Gastroesophageal sphincter (tissue), 3 donors: ENCODE data around the gene TMEM163.

Source experiments
- EP300 ChIP-seq: sonication (generic); formaldehyde crosslinking; IDR thresholded peaks from one replicate; pipeline ENCODE4 v1.6.1; 2017; ENCODE audit warnings: antibody characterized with exemption, mild to moderate bottlenecking
- POLR2A ChIP-seq, 2 donors: fragments of 450-650 bp; IDR thresholded peaks; one replicate each; pipeline ENCODE4 v1.6.1; 2017; ENCODE audit warnings: antibody characterized with exemption in 2 of 2, mild to moderate bottlenecking in 2 of 2, moderate library complexity in 1 of 2
- TF ChIP-seq, protein P1 (sequence below), 4 experiments: fragments of 200-600 bp in 2 of 4; fragments of 450-650 bp in 2 of 4; sonication (generic) in 1 of 4; IDR thresholded peaks; one replicate each; pipeline ENCODE4 v1.5.1; 2017 to 2019; ENCODE audit warnings: antibody characterized with exemption in 4 of 4, mild to moderate bottlenecking in 2 of 4, moderate library complexity in 2 of 4

DNA sequence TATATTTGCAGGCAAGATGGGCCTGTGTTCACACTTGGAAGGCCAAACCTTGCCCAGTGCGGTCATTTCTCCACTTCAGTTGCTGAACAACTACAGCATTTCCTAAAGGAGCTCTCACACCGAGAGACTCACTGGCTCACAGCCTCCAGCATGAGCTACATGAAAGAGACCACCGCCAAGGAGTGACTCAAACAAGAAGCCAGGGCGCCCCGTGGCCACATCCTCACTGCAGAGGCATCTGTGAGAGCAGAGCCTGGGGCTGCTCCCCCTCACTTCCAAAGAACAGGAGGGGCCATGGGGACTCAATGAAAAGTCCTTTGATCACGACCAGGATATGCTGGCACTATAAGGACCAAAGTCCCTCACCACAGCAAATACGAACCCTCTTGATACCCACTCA, 50.0 kb downstream of the TMEM163 start:
- TF ChIP-seq POLR2A (IDR thresholded peaks at IDR 0.05) (no peak), EP300 (no peak)
- TF ChIP-seq, protein P1, sequence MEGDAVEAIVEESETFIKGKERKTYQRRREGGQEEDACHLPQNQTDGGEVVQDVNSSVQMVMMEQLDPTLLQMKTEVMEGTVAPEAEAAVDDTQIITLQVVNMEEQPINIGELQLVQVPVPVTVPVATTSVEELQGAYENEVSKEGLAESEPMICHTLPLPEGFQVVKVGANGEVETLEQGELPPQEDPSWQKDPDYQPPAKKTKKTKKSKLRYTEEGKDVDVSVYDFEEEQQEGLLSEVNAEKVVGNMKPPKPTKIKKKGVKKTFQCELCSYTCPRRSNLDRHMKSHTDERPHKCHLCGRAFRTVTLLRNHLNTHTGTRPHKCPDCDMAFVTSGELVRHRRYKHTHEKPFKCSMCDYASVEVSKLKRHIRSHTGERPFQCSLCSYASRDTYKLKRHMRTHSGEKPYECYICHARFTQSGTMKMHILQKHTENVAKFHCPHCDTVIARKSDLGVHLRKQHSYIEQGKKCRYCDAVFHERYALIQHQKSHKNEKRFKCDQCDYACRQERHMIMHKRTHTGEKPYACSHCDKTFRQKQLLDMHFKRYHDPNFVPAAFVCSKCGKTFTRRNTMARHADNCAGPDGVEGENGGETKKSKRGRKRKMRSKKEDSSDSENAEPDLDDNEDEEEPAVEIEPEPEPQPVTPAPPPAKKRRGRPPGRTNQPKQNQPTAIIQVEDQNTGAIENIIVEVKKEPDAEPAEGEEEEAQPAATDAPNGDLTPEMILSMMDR (IDR thresholded peaks at IDR 0.05) = no peak
